GM23338 (cell line): ENCODE measurements around the gene KCNK10. TPM values are rescaled to one million over a fixed set of nuclear protein-coding genes. Genes with fewer than 3 reads are reported as not detected.
A peak's percentile ranks its signal among the peaks of the same experiment; 100 is the strongest.

Source experiments
- ATAC-seq: fragments of 200-7000 bp; cut with Tn5 transposase; 3 replicates; pipeline ENCODE4 v1.9.1; 2020
- DNase-seq: peaks from one replicate; pipeline ENCODE4 v3.0.0-alpha.2; 2015; ENCODE audit warnings: low spot score
- H2AFZ ChIP-seq: fragments of 200-600 bp; sonication (generic); 2 replicates; pipeline ENCODE4 v1.8.0; 2016; ENCODE audit warnings: antibody characterized with exemption, mild to moderate bottlenecking, moderate library complexity
- H3F3A ChIP-seq: fragments of 200-600 bp; sonication (generic); replicated peaks from 2 replicates; pipeline ENCODE4 v1.8.0; 2017; ENCODE audit warnings: antibody characterized with exemption, mixed run types, low read depth
- H3K27ac ChIP-seq: fragments of 200-600 bp; sonication (generic); 2 replicates; pipeline ENCODE4 v1.6.1; 2016; ENCODE audit warnings: low read depth
- H3K27me3 ChIP-seq: fragments of 200-600 bp; sonication (generic); 2 replicates; pipeline ENCODE4 v1.8.0; 2016; ENCODE audit warnings: mild to moderate bottlenecking, mixed run types, moderate library complexity; ENCODE audit not compliant: insufficient read depth
- H3K36me3 ChIP-seq: fragments of 200-600 bp; sonication (generic); 2 replicates; pipeline ENCODE4 v1.8.0; 2016; ENCODE audit warnings: mild to moderate bottlenecking; ENCODE audit not compliant: insufficient read depth
- H3K4me1 ChIP-seq: fragments of 200-600 bp; sonication (generic); 2 replicates; pipeline ENCODE4 v1.8.0; 2016; ENCODE audit warnings: mild to moderate bottlenecking, moderate library complexity; ENCODE audit not compliant: insufficient read depth
- H3K4me2 ChIP-seq: fragments of 200-600 bp; sonication (generic); 2 replicates; pipeline ENCODE4 v1.7.1; 2017; ENCODE audit warnings: mixed run types
- H3K4me3 ChIP-seq: fragments of 200-600 bp; sonication (generic); 2 replicates; pipeline ENCODE4 v1.6.1; 2016; ENCODE audit warnings: mixed run types
- H3K79me2 ChIP-seq: fragments of 200-600 bp; sonication (generic); replicated peaks from 2 replicates; pipeline ENCODE4 v1.8.0; 2017; ENCODE audit warnings: mild to moderate bottlenecking; ENCODE audit not compliant: insufficient read depth
- H3K9me2 ChIP-seq: fragments of 200-600 bp; sonication (generic); 2 replicates; pipeline ENCODE4 v1.8.0; 2017; ENCODE audit not compliant: insufficient read depth
- H4K20me1 ChIP-seq: fragments of 200-600 bp; sonication (generic); replicated peaks from 2 replicates; pipeline ENCODE4 v1.8.0; 2017; ENCODE audit warnings: mild to moderate bottlenecking; ENCODE audit not compliant: insufficient read depth
- H3K27ac Mint-ChIP-seq: 2 replicates; pipeline ENCODE4 v1.8.0; 2020; ENCODE audit warnings: inconsistent platforms, mild to moderate bottlenecking, moderate library complexity, mixed read lengths
- H3K27me3 Mint-ChIP-seq: 3 replicates; pipeline ENCODE4 v1.8.0; 2022; ENCODE audit warnings: low read depth, mild to moderate bottlenecking, moderate library complexity, mixed read lengths, inconsistent platforms; ENCODE audit not compliant: insufficient read depth, poor library complexity
- H3K36me3 Mint-ChIP-seq: 3 replicates; pipeline ENCODE4 v1.8.0; 2021; ENCODE audit warnings: low read depth, mild to moderate bottlenecking, inconsistent platforms, moderate library complexity, mixed read lengths
- H3K4me1 Mint-ChIP-seq: 3 replicates; pipeline ENCODE4 v1.8.0; 2020; ENCODE audit warnings: mild to moderate bottlenecking, inconsistent platforms, mixed read lengths
- H3K4me3 Mint-ChIP-seq: 3 replicates; pipeline ENCODE4 v1.8.0; 2021; ENCODE audit warnings: moderate library complexity, mild to moderate bottlenecking, inconsistent platforms, mixed read lengths
- H3K9me3 Mint-ChIP-seq: 3 replicates; pipeline ENCODE4 v1.8.0; 2020; ENCODE audit warnings: moderate library complexity, mild to moderate bottlenecking, inconsistent platforms, mixed read lengths
- CREB1 ChIP-seq: fragments of 250-450 bp; sonication (Bioruptor Pico); IDR thresholded peaks from 2 replicates; pipeline ENCODE4 v1.5.0; 2020; ENCODE audit warnings: low read depth, mild to moderate bottlenecking, moderate library complexity
- EZH2phosphoT487 ChIP-seq: fragments of 200-600 bp; sonication (generic); IDR thresholded peaks from one replicate; pipeline ENCODE4 v1.8.1; 2018; ENCODE audit warnings: antibody characterized with exemption; ENCODE audit not compliant: unreplicated experiment
- JUNB ChIP-seq: IDR thresholded peaks from one replicate; pipeline ENCODE4 v1.6.1; 2016; ENCODE audit warnings: antibody characterized with exemption; ENCODE audit not compliant: unreplicated experiment
- NANOG ChIP-seq: IDR thresholded peaks from 2 replicates; pipeline ENCODE4 v1.6.1; 2016; ENCODE audit warnings: antibody characterized with exemption, borderline replicate concordance
- POLR2AphosphoS5 ChIP-seq: IDR thresholded peaks from 2 replicates; pipeline ENCODE4 v1.6.1; 2016; ENCODE audit warnings: antibody characterized with exemption, low read depth
- STAT1 ChIP-seq: IDR thresholded peaks from one replicate; pipeline ENCODE4 v1.6.1; 2016; ENCODE audit warnings: antibody characterized with exemption; ENCODE audit not compliant: unreplicated experiment
- ZNF114 ChIP-seq: fragments of 250-450 bp; sonication (Bioruptor Pico); IDR thresholded peaks from 2 replicates; pipeline ENCODE4 v1.5.0; 2020; ENCODE audit warnings: mild to moderate bottlenecking, moderate library complexity
- ZNF331 ChIP-seq: fragments of 250-450 bp; sonication (Bioruptor Pico); IDR thresholded peaks from 2 replicates; pipeline ENCODE4 v1.5.0; 2020; ENCODE audit warnings: low read depth, mild to moderate bottlenecking, moderate library complexity
- polyA plus RNA-seq: library from polyadenylated mRNA; unstranded; fragments of >200 nt; fragmentation: Nextera tagmentation; extraction: Ambion mirVana; gene quantifications from 2 replicates; pipeline ENCODE4 v1.2.1, GENCODE V29; 2016
- total RNA-seq: library from RNA; depleted of rRNA; stranded (reverse); fragments of >200 nt; shearing (Covaris generic); gene quantifications from 2 replicates; pipeline ENCODE4 v1.2.3, GENCODE V29; 2014
- TF ChIP-seq, protein P1 (sequence below), 2 experiments: fragments of 200-600 bp in 1 of 2; sonication (generic) in 1 of 2; conservative IDR thresholded peaks; 2 replicates each; pipeline versions ENCODE4 v1.5.1 to v1.6.1; 2016 to 2017; ENCODE audit warnings: antibody characterized with exemption in 2 of 2, low read depth in 2 of 2, mild to moderate bottlenecking in 2 of 2, moderate library complexity in 1 of 2
- TF ChIP-seq, protein P2 (sequence below): IDR thresholded peaks from one replicate; pipeline ENCODE4 v1.6.1; 2018; ENCODE audit warnings: antibody characterized with exemption; ENCODE audit not compliant: unreplicated experiment

KCNK10 gene
- total and polyA plus RNA-seq, 2 experiments from 2014 or later: 0.29 to 1.0 TPM

- no peaks in the 10 kb centered on the region for H3K27me3 ChIP-seq
- H3F3A ChIP-seq: no peaks in the 10 kb centered on the region
- no peaks in the 10 kb centered on the region for H3K36me3 ChIP-seq
- H4K20me1 ChIP-seq: no peaks in the 10 kb centered on the region
- DNase-seq (no peak), ATAC-seq (no peak)
- peaks cover 5% of the 10 kb centered on the region for H3K27me3 Mint-ChIP-seq
- no peak overlapping the region for H3K27ac ChIP-seq
- TF ChIP-seq POLR2AphosphoS5 (no peak), EZH2phosphoT487 (no peak), CREB1 (CRISPR knock-in tag) (no peak)
- TF ChIP-seq, protein P1, sequence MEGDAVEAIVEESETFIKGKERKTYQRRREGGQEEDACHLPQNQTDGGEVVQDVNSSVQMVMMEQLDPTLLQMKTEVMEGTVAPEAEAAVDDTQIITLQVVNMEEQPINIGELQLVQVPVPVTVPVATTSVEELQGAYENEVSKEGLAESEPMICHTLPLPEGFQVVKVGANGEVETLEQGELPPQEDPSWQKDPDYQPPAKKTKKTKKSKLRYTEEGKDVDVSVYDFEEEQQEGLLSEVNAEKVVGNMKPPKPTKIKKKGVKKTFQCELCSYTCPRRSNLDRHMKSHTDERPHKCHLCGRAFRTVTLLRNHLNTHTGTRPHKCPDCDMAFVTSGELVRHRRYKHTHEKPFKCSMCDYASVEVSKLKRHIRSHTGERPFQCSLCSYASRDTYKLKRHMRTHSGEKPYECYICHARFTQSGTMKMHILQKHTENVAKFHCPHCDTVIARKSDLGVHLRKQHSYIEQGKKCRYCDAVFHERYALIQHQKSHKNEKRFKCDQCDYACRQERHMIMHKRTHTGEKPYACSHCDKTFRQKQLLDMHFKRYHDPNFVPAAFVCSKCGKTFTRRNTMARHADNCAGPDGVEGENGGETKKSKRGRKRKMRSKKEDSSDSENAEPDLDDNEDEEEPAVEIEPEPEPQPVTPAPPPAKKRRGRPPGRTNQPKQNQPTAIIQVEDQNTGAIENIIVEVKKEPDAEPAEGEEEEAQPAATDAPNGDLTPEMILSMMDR (conservative IDR thresholded peaks at IDR 0.05; ENCODE audit: low read depth in 2 of 2): no peak
- TF ChIP-seq, protein P2, sequence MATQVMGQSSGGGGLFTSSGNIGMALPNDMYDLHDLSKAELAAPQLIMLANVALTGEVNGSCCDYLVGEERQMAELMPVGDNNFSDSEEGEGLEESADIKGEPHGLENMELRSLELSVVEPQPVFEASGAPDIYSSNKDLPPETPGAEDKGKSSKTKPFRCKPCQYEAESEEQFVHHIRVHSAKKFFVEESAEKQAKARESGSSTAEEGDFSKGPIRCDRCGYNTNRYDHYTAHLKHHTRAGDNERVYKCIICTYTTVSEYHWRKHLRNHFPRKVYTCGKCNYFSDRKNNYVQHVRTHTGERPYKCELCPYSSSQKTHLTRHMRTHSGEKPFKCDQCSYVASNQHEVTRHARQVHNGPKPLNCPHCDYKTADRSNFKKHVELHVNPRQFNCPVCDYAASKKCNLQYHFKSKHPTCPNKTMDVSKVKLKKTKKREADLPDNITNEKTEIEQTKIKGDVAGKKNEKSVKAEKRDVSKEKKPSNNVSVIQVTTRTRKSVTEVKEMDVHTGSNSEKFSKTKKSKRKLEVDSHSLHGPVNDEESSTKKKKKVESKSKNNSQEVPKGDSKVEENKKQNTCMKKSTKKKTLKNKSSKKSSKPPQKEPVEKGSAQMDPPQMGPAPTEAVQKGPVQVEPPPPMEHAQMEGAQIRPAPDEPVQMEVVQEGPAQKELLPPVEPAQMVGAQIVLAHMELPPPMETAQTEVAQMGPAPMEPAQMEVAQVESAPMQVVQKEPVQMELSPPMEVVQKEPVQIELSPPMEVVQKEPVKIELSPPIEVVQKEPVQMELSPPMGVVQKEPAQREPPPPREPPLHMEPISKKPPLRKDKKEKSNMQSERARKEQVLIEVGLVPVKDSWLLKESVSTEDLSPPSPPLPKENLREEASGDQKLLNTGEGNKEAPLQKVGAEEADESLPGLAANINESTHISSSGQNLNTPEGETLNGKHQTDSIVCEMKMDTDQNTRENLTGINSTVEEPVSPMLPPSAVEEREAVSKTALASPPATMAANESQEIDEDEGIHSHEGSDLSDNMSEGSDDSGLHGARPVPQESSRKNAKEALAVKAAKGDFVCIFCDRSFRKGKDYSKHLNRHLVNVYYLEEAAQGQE: no peak
- no peaks in the 10 kb centered on the region for H3K9me3 Mint-ChIP-seq
- no peak overlapping the region for H2AFZ ChIP-seq
- no peak overlapping the region for H3K4me3 ChIP-seq
- no peak overlapping the region for H3K4me2 ChIP-seq
- no peak overlapping the region for H3K4me3 Mint-ChIP-seq
- H3K4me1 Mint-ChIP-seq: 0 out of 3 replicates have a peak, but pooled peaks cover 2% of the 10 kb centered on the region
- no peaks in the 10 kb centered on the region for H3K79me2 ChIP-seq
- no peaks in the 10 kb centered on the region for H3K4me1 ChIP-seq
- no peaks in the 10 kb centered on the region for H3K9me2 ChIP-seq
- H3K27ac Mint-ChIP-seq: no peak overlapping the region
- H3K36me3 Mint-ChIP-seq: no peaks in the 10 kb centered on the region
Measured at GRCh38 chr14:88276923-88277596, 46.0 kb downstream of the KCNK10 start.

DNA sequence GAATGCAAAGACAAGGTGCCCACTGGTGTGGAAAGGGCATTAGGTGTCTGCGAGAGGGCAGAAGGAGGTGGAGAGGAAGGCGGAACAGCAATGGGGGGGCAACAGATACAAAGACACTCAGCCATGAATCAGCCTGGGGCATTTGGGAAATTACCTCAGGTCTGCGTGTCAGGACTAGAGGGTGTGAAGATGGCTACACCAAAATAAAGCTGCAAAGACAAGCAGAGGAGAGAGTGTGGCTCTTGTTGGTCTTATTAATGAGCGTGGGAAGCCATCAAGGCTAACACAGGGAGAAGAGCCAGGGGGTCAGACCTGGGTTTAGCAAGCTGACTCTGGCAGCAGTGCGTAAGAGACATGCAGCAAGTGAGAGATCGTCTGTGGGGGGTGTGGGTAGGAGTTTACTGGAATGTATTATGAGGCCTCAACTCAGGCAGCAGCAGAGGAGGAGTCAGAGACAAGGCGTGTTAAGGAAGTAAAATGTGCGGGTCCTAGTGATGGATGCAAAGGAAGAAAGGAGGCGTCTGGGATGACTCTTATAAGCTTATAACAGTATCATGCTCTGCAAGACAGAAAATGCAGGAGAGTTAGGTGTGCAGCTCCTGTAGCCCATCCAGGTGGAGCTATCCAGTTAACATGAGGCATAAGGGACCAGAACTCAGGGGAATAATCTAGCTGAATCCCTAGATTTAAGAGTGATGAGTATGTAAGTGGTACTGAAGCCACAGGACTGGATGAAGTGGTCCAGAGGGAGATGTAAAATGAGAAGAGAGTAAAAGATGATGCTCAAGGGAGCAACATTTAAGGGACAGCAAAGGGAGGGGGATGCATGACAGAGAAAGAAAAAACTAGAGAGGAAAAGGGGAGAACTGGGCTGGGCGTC is 50.4 kb downstream of the KCNK10 start:
- Mint-ChIP-seq H3K27ac (no peak overlapping the region), H3K4me3 (no peak overlapping the region), H3K36me3 (no peaks in the 10 kb centered on the region), H3K27me3 (peaks cover 5% of the 10 kb centered on the region), H3K4me1 (peaks cover 9% of the 10 kb centered on the region), H3K9me3 (no peaks in the 10 kb centered on the region)
- no peak overlapping the region for H3K27ac ChIP-seq
- no peaks in the 10 kb centered on the region for H3K79me2 ChIP-seq
- H3K4me1 ChIP-seq: no peaks in the 10 kb centered on the region
- H3K9me2 ChIP-seq: no peaks in the 10 kb centered on the region
- no peak overlapping the region for H3K4me3 ChIP-seq
- H2AFZ ChIP-seq: peak overlapping the region; percentile 43; the same call in 1 of the 2 replicates
- H4K20me1 ChIP-seq: no peaks in the 10 kb centered on the region
- no peaks in the 10 kb centered on the region for H3F3A ChIP-seq
- H3K4me2 ChIP-seq: no peak overlapping the region
- ATAC-seq (no peak), DNase-seq (no peak)
- H3K36me3 ChIP-seq: no peaks in the 10 kb centered on the region
- H3K27me3 ChIP-seq: no peaks in the 10 kb centered on the region
- TF ChIP-seq, protein P2: no peak
- TF ChIP-seq, protein P1 (conservative IDR thresholded peaks at IDR 0.05; ENCODE audit: low read depth in 2 of 2): no peak
- TF ChIP-seq JUNB (no peak), STAT1 (no peak), CREB1 (CRISPR knock-in tag) (no peak), ZNF331 (CRISPR knock-in tag) (no peak), POLR2AphosphoS5 (no peak), NANOG (no peak), EZH2phosphoT487 (no peak), ZNF114 (CRISPR knock-in tag) (no peak)
